Hepatocyte (in vitro differentiated cells): ENCODE measurements around the gene XPR1.

Source experiments
- CTCF ChIP-seq: fragments of 200-600 bp; sonication (generic); IDR thresholded peaks from 2 replicates; pipeline ENCODE4 v1.5.1; 2016; ENCODE audit warnings: antibody characterized with exemption, mild to moderate bottlenecking; ENCODE audit not compliant: poor library complexity
- EZH2 ChIP-seq: fragments of 200-600 bp; sonication (generic); IDR thresholded peaks from 2 replicates; pipeline ENCODE4 v1.6.1; 2016; ENCODE audit warnings: antibody characterized with exemption, mild to moderate bottlenecking, borderline replicate concordance
- EZH2phosphoT487 ChIP-seq: fragments of 200-600 bp; sonication (generic); IDR thresholded peaks from one replicate; pipeline ENCODE4 v1.6.1; 2018; ENCODE audit warnings: antibody characterized with exemption, mild to moderate bottlenecking, low read depth, moderate library complexity; ENCODE audit not compliant: unreplicated experiment, severe bottlenecking

DNA sequence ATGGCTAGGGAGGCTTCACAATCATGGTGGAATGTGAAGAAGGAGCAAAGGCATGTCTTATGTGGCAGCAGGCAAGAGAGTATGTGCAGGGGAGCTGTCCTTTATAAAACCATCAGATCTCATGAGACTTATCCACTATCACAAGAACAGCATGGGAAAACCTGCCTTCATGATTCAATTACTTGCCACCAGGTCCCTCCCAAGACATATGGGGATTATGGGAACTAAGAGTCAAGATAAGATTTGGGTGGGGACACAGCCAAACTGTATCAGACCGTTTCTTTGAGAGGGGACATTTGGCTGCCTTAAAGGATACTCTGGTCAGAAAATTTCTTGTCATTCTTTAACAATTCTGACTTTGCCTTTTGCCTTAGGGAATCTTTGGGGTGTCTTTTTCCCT lies 3.2 kb upstream of the XPR1 start:
- no peak for TF ChIP-seq CTCF
- no peak for TF ChIP-seq EZH2
- no peak for TF ChIP-seq EZH2phosphoT487
